Measurements from ENCODE around the gene FAM228B.

DNA sequence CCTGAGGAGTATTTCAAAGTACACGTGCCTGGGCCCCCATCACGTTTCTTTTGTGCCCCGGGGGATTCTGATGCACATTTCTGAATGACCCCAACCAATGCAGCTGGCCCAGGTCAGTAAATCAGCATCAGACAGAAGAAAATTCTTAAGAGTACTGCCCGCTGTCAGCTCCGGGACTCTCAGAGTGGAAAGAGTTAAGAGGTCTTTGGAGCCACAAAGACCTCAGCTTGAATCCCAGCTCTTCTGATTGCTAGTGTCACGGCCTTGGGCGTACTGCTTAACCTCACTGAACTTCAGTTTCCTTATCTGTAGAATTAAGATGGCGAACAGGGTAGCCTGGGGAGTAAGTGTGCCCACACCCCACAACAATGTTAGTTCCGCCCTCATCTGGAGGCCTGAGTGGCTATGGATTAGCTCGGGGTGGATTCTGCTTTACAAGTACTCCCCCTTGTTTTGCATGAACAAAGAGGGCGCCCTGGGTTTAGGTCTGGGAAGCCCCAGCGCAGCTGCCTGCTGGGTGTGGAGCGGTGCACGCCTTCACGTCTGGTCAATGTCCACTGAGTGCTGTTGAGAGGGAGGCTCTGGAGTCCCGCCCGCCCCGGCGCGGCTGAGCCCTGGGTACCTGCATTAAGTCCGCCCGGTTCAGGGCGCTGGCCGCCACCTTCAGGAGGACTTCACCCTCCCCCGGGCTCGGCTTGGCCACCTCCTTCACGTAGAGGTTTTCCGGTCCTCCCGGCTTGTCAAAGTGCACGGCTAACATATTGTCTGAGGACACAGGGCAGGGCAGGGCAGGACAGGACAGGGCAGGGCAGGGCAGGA, 39.5 kb upstream of the FAM228B start:
- TF ChIP-seq CTCF (IDR thresholded peaks at IDR 0.05) (no peak), ZFX (IDR thresholded peaks at IDR 0.05; ENCODE audit: borderline replicate concordance) (no peak)
